HepG2 (cell line): ENCODE data around the gene ZFYVE28. TPM values are rescaled to one million over a fixed set of nuclear protein-coding genes. Genes with fewer than 3 reads are reported as not detected.

Experiments used
- ATAC-seq: fragments of 200-7000 bp; cut with Tn5 transposase; 3 replicates; pipeline ENCODE4 v1.9.1; 2020; ENCODE audit warnings: mild to moderate bottlenecking, moderate library complexity
- BruUV-seq: library from RNA; stranded (reverse); fragments of 400-500 nt; replicated peaks from 2 replicates; lab custom pipeline; 2021; lab: Mats Ljungman, UMichigan
- CTCF ChIA-PET: fragments of 300-600 bp; formaldehyde crosslinking; extraction: SDS; loops from one replicate; lab custom pipeline; 2021; ENCODE audit warnings: low total read pairs, inconsistent platforms, low intra/inter-chr PET ratio; lab: Yijun Ruan, JAX
- POLR2A ChIA-PET: fragments of 350-600 bp; sonication (Branson Sonifier 250); formaldehyde crosslinking; loops from one replicate; lab custom pipeline; 2020; ENCODE audit warnings: antibody characterized with exemption, inconsistent platforms; lab: Yijun Ruan, JAX
- DNase-seq: peaks from one replicate; pipeline ENCODE4 v3.0.0-alpha.2; 2015; ENCODE audit warnings: low spot score
- FAIRE-seq: peaks from 3 replicates; lab custom pipeline; 2011; peaks lifted over from hg19 to GRCh38; lab: Jason Lieb, UNC
- H2AFZ ChIP-seq: one replicate; pipeline ENCODE4 v1.6.1; 2011; ENCODE audit warnings: low read length, inconsistent platforms
- H3K27ac ChIP-seq: fragments of 300-600 bp; 3 replicates; pipeline ENCODE4 v1.8.0; 2011; ENCODE audit warnings: mixed run types, mild to moderate bottlenecking, mixed read lengths, low read length, inconsistent platforms; ENCODE audit not compliant: insufficient read depth; ENCODE audit errors: extremely low read length
- H3K27me3 ChIP-seq, 2 experiments: fragments of 200-600 bp in 1 of 2; 2 replicates in 1 of 2; 3 replicates in 1 of 2; pipeline versions ENCODE4 v1.6.0 to v1.8.0; 2011; ENCODE audit warnings: low read length in 2 of 2, mild to moderate bottlenecking in 2 of 2, moderate library complexity in 2 of 2, inconsistent platforms in 1 of 2; ENCODE audit not compliant: insufficient read depth in 2 of 2, control insufficient read depth in 1 of 2
- H3K36me3 ChIP-seq, 2 experiments: fragments of 200-600 bp in 1 of 2; replicated peaks in 1 of 2; 2 replicates in 1 of 2; 3 replicates in 1 of 2; pipeline versions ENCODE4 v1.5.1 to v1.8.0; 2011; ENCODE audit warnings: low read length in 2 of 2, inconsistent platforms in 1 of 2; ENCODE audit not compliant: insufficient read depth in 2 of 2, control insufficient read depth in 1 of 2
- H3K4me1 ChIP-seq: 2 replicates; pipeline ENCODE4 v1.5.1; 2012; ENCODE audit warnings: low read length, inconsistent platforms; ENCODE audit not compliant: insufficient read depth
- H3K4me2 ChIP-seq: 2 replicates; pipeline ENCODE4 v1.6.0; 2011; ENCODE audit warnings: low read depth, low read length, inconsistent platforms
- H3K4me3 ChIP-seq, 3 experiments: fragments of 200-600 bp in 1 of 3; sonication (generic), shearing (Covaris generic) in 1 of 3; replicated peaks in 1 of 3; 2 replicates each; pipeline ENCODE4 v1.5.1; 2011 to 2016; ENCODE audit warnings: low read length in 3 of 3, inconsistent platforms in 2 of 3, low read depth in 2 of 3, mild to moderate bottlenecking in 2 of 3, control low read depth in 1 of 3, mixed read lengths in 1 of 3; ENCODE audit not compliant: insufficient read depth in 1 of 3
- H3K79me2 ChIP-seq: one replicate; pipeline ENCODE4 v1.6.1; 2011; ENCODE audit warnings: low read length, inconsistent platforms; ENCODE audit not compliant: insufficient read depth
- H3K9ac ChIP-seq: 2 replicates; pipeline ENCODE4 v1.6.0; 2011; ENCODE audit warnings: mild to moderate bottlenecking, low read depth, low read length, inconsistent platforms; ENCODE audit not compliant: insufficient read depth
- H3K9me3 ChIP-seq: 2 replicates; pipeline ENCODE4 v1.5.1; 2012; ENCODE audit warnings: mild to moderate bottlenecking, low read length
- H4K20me1 ChIP-seq: 2 replicates; pipeline ENCODE4 v1.6.0; 2011; ENCODE audit warnings: inconsistent platforms, mild to moderate bottlenecking, low read length, moderate library complexity; ENCODE audit not compliant: insufficient read depth
- RBFOX2 ChIP-seq: fragments of 200-400 bp; formaldehyde crosslinking; IDR thresholded peaks from 2 replicates; pipeline ENCODE4 v1.6.1; 2017; ENCODE audit warnings: low read depth, mild to moderate bottlenecking, low read length
- RORA ChIP-seq: sonication (generic); formaldehyde crosslinking; IDR thresholded peaks from 2 replicates; pipeline ENCODE4 v1.5.0; 2020; ENCODE audit warnings: mild to moderate bottlenecking, missing genetic modification reagents, moderate library complexity
- SP140L ChIP-seq: sonication (generic); formaldehyde crosslinking; IDR thresholded peaks from 2 replicates; pipeline ENCODE4 v1.4.0; 2020; ENCODE audit warnings: missing genetic modification reagents, borderline replicate concordance
- WGBS: methylation state at CpG from one replicate; pipeline ENCODE4 v1.1.6; 2017; ENCODE audit warnings: low lambda C conversion rate; 5-methylcytosine and 5-hydroxymethylcytosine counted together
- in situ Hi-C: cut with HindIII; loops from 2 replicates; pipeline ENCODE4 v1.10.0; 2017; ENCODE audit warnings: low pct_unique_long_range_greater_than_20kb; ENCODE audit not compliant: extremely low pct_ligation_motif_present
- intact Hi-C: fragments of 100-400 bp; cut with micrococcal nuclease; formaldehyde crosslinking; loops from one replicate; pipeline ENCODE4 v1.10.0; 2022; ENCODE audit not compliant: unreplicated experiment
- polyA plus RNA-seq, 8 experiments: library from polyadenylated mRNA; depleted of rRNA in 3 of 8; stranded (reverse) in 7 of 8; unstranded in 1 of 8; fragments of >200 nt; fragmentation: Illumina TruSeq in 4 of 8; extraction: Trizol in 4 of 8; gene quantifications; 2 replicates each; pipeline versions ENCODE4 v1.2.1 to v1.2.3, GENCODE V29; 2011 to 2016; ENCODE audit warnings: low read depth in 4 of 8, missing spikeins in 1 of 8, mixed read lengths in 1 of 8; ENCODE audit not compliant: insufficient read depth in 1 of 8
- total RNA-seq, 5 experiments: library from RNA; depleted of rRNA; stranded (reverse); fragments of >200 nt; fragmentation: Illumina TruSeq; extraction: Trizol; gene quantifications; 2 replicates each; pipeline ENCODE4 v1.2.3, GENCODE V29; 2016; ENCODE audit warnings: low read depth in 1 of 5
- TF ChIP-seq, protein P1 (sequence below): sonication (generic); formaldehyde crosslinking; IDR thresholded peaks from 2 replicates; pipeline ENCODE4 v1.8.1; 2022; ENCODE audit warnings: mild to moderate bottlenecking, missing genetic modification reagents
- TF ChIP-seq, protein P2 (sequence below): IDR thresholded peaks from 2 replicates; pipeline ENCODE4 v1.6.1; 2012; ENCODE audit warnings: inconsistent platforms

ZFYVE28 gene
- total and polyA plus RNA-seq, 2 of the 13 experiments (the other 11 are each of a cell fraction or from before 2014, with no cell fraction given), result 0.12 to 0.22 TPM

- POLR2A ChIA-PET, result interaction anchor here (1.4 kb wide), 1 partner anchor 15 kb away, joined by 5 read pairs; the partner anchor contains the start of genes HAUS3 and POLN
- Histone ChIP-seq H3K79me2 (peaks cover 9% of the 10 kb centered on the region), H3K27me3 (no peaks in the 10 kb centered on the region), H4K20me1 (no peaks in the 10 kb centered on the region), H3K4me1 (peaks cover 17% of the 10 kb centered on the region), H3K4me3 (no peak overlapping the region), H2AFZ (no peak overlapping the region), H3K9ac (no peak overlapping the region), H3K27ac (no peak overlapping the region), H3K4me2 (no peak overlapping the region), H3K9me3 (no peaks in the 10 kb centered on the region), H3K36me3 (peaks cover 9 to 16% of the 10 kb centered on the region in 2 experiments; a peak in 4 of 5 replicates)
- ATAC-seq, result no peak
- CTCF ChIA-PET, result no interaction called here
- 90% methylated on average over 7 of the region's 12 CpGs for WGBS
- intact Hi-C loops, result no loop called here
- no peak for FAIRE-seq
- no TSS peak for BruUV-seq
- in situ Hi-C loops, result no loop called here
- no peak for DNase-seq
- TF ChIP-seq SP140L (CRISPR knock-in tag) (no peak), RORA (no peak)
These were observed 161.7 kb downstream of the ZFYVE28 start for GRCh38 chr4:2256781-2257191.

- no peak overlapping the region for H3K9ac ChIP-seq
- WGBS, result no CpG with 5 or more reads among the region's 8 CpGs
- ChIA-PET CTCF (no interaction called here), POLR2A (no interaction called here)
- H3K27ac ChIP-seq, result no peak overlapping the region
- TF ChIP-seq, protein P1, sequence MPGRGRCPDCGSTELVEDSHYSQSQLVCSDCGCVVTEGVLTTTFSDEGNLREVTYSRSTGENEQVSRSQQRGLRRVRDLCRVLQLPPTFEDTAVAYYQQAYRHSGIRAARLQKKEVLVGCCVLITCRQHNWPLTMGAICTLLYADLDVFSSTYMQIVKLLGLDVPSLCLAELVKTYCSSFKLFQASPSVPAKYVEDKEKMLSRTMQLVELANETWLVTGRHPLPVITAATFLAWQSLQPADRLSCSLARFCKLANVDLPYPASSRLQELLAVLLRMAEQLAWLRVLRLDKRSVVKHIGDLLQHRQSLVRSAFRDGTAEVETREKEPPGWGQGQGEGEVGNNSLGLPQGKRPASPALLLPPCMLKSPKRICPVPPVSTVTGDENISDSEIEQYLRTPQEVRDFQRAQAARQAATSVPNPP (CRISPR knock-in tag), result no peak
- TF ChIP-seq, protein P2, sequence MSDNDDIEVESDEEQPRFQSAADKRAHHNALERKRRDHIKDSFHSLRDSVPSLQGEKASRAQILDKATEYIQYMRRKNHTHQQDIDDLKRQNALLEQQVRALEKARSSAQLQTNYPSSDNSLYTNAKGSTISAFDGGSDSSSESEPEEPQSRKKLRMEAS, result no peak
- TF ChIP-seq RBFOX2, result peak; percentile 30; the same call in 1 of the 2 replicates
- H3K4me3 ChIP-seq, result no peak overlapping the region
- in situ Hi-C loops, result no loop called here
- H3K79me2 ChIP-seq, result peaks cover 9% of the 10 kb centered on the region
- intact Hi-C loops, result no loop called here
- no peak overlapping the region for H3K4me2 ChIP-seq
- no peak for FAIRE-seq
- ATAC-seq, result no peak
- no peaks in the 10 kb centered on the region for H3K27me3 ChIP-seq
- peaks cover 9 to 16% of the 10 kb centered on the region in 2 experiments; a peak in 4 of 5 replicates for H3K36me3 ChIP-seq
- H3K4me1 ChIP-seq, result peaks cover 17% of the 10 kb centered on the region
- no peaks in the 10 kb centered on the region for H4K20me1 ChIP-seq
- H3K9me3 ChIP-seq, result no peaks in the 10 kb centered on the region
- no peak for DNase-seq
- H2AFZ ChIP-seq, result no peak overlapping the region
- no TSS peak for BruUV-seq
These were observed 162.2 kb downstream of the ZFYVE28 start for GRCh38 chr4:2256156-2256731.
